Transverse colon (tissue), 4 donors: Measurements from ENCODE around the gene RIMS1.

Source experiments
- POLR2A ChIP-seq: fragments of 450-650 bp; IDR thresholded peaks from one replicate; pipeline ENCODE4 v1.6.1; 2016; ENCODE audit warnings: antibody characterized with exemption, mild to moderate bottlenecking, moderate library complexity
- POLR2AphosphoS5 ChIP-seq, 3 donors: sonication (generic); formaldehyde crosslinking; IDR thresholded peaks; one replicate each; pipeline ENCODE4 v1.6.1; 2016; ENCODE audit warnings: antibody characterized with exemption in 3 of 3
- TF ChIP-seq, protein P1 (sequence below), 5 experiments: fragments of 200-600 bp in 3 of 5; fragments of 450-650 bp in 2 of 5; sonication (generic) in 3 of 5; IDR thresholded peaks; 1 replicate in 2 of 5; 2 replicates in 3 of 5; pipeline ENCODE4 v1.5.1; 2016 to 2017; ENCODE audit warnings: antibody characterized with exemption in 5 of 5, inconsistent platforms in 3 of 5, mild to moderate bottlenecking in 2 of 5, moderate library complexity in 1 of 5

- TF ChIP-seq, protein P1, sequence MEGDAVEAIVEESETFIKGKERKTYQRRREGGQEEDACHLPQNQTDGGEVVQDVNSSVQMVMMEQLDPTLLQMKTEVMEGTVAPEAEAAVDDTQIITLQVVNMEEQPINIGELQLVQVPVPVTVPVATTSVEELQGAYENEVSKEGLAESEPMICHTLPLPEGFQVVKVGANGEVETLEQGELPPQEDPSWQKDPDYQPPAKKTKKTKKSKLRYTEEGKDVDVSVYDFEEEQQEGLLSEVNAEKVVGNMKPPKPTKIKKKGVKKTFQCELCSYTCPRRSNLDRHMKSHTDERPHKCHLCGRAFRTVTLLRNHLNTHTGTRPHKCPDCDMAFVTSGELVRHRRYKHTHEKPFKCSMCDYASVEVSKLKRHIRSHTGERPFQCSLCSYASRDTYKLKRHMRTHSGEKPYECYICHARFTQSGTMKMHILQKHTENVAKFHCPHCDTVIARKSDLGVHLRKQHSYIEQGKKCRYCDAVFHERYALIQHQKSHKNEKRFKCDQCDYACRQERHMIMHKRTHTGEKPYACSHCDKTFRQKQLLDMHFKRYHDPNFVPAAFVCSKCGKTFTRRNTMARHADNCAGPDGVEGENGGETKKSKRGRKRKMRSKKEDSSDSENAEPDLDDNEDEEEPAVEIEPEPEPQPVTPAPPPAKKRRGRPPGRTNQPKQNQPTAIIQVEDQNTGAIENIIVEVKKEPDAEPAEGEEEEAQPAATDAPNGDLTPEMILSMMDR (IDR thresholded peaks at IDR 0.05), result no peak
- no peak for TF ChIP-seq POLR2A
- no peak for TF ChIP-seq POLR2AphosphoS5 (IDR thresholded peaks at IDR 0.05)
Observed at GRCh38 chr6:72389698-72390097, 503.3 kb downstream of the RIMS1 start.
